WTC11 (cell line): ENCODE data around the gene OOSP1. TPM values are rescaled to one million over a fixed set of nuclear protein-coding genes. Genes with fewer than 3 reads are reported as not detected.

Experiments used
- ATAC-seq: fragments of 200-7000 bp; cut with Tn5 transposase; 2 replicates; pipeline ENCODE4 v1.10.0; 2021; ENCODE audit warnings: mild to moderate bottlenecking, moderate library complexity
- CTCF ChIA-PET: fragments of 300-600 bp; sonication (Branson Sonifier 250); formaldehyde crosslinking; loops from one replicate; lab custom pipeline; 2021; ENCODE audit warnings: antibody characterized with exemption; lab: Charles Lee
- POLR2A ChIA-PET: fragments of 350-600 bp; sonication (Branson Sonifier 250); formaldehyde crosslinking; loops from one replicate; lab custom pipeline; 2021; ENCODE audit warnings: antibody characterized with exemption; lab: Charles Lee
- DNase-seq: peaks from one replicate; pipeline ENCODE4 v3.0.0; 2021; ENCODE audit warnings: low spot score
- H3K27ac Mint-ChIP-seq: 2 replicates; pipeline ENCODE4 v1.8.0; 2021; ENCODE audit warnings: mixed read lengths
- H3K27me3 Mint-ChIP-seq: 2 replicates; pipeline ENCODE4 v1.8.0; 2021; ENCODE audit warnings: low read depth, mild to moderate bottlenecking, moderate library complexity, mixed read lengths
- H3K36me3 Mint-ChIP-seq: 2 replicates; pipeline ENCODE4 v1.8.0; 2021; ENCODE audit warnings: mixed read lengths
- H3K4me1 Mint-ChIP-seq: 2 replicates; pipeline ENCODE4 v1.8.0; 2022; ENCODE audit warnings: mixed read lengths
- H3K4me3 Mint-ChIP-seq: 2 replicates; pipeline ENCODE4 v1.8.0; 2021; ENCODE audit warnings: mild to moderate bottlenecking, moderate library complexity, mixed read lengths
- H3K9me3 Mint-ChIP-seq: 2 replicates; pipeline ENCODE4 v1.8.0; 2021; ENCODE audit warnings: mixed read lengths
- ARID4B ChIP-seq: sonication (generic); formaldehyde crosslinking; IDR thresholded peaks from 2 replicates; pipeline ENCODE4 v1.8.0; 2023; ENCODE audit warnings: missing genetic modification reagents, mild to moderate bottlenecking, borderline replicate concordance
- CTCF ChIP-seq: fragments of 200-600 bp; IDR thresholded peaks from 2 replicates; pipeline ENCODE4 v1.8.0; 2022; ENCODE audit warnings: antibody characterized with exemption
- ETV6 ChIP-seq: sonication (generic); formaldehyde crosslinking; IDR thresholded peaks from 2 replicates; pipeline ENCODE4 v1.8.1; 2022; ENCODE audit warnings: mild to moderate bottlenecking, missing genetic modification reagents
- GRHL2 ChIP-seq: fragments of 250-450 bp; sonication (Bioruptor Pico); IDR thresholded peaks from 2 replicates; pipeline ENCODE4 v1.8.0; 2022; ENCODE audit warnings: mild to moderate bottlenecking, moderate library complexity; ENCODE audit not compliant: insufficient replicate concordance, severe bottlenecking
- HMGXB4 ChIP-seq: sonication (generic); formaldehyde crosslinking; IDR thresholded peaks from 2 replicates; pipeline ENCODE4 v1.8.1; 2023; ENCODE audit warnings: mild to moderate bottlenecking, moderate library complexity, missing genetic modification reagents
- KAT7 ChIP-seq: sonication (generic); formaldehyde crosslinking; IDR thresholded peaks from 2 replicates; pipeline ENCODE4 v1.8.1; 2023; ENCODE audit warnings: missing genetic modification reagents, mild to moderate bottlenecking, borderline replicate concordance
- MAX ChIP-seq: sonication (generic); formaldehyde crosslinking; IDR thresholded peaks from 2 replicates; pipeline ENCODE4 v1.8.0; 2022; ENCODE audit warnings: mild to moderate bottlenecking, missing genetic modification reagents
- MXD4 ChIP-seq: fragments of 250-450 bp; sonication (Bioruptor Pico); IDR thresholded peaks from 2 replicates; pipeline ENCODE4 v1.8.0; 2021; ENCODE audit warnings: mild to moderate bottlenecking, moderate library complexity, borderline replicate concordance
- NFE2L1 ChIP-seq: sonication (generic); formaldehyde crosslinking; IDR thresholded peaks from 2 replicates; pipeline ENCODE4 v1.8.1; 2023; ENCODE audit warnings: missing genetic modification reagents
- OVOL2 ChIP-seq: fragments of 250-450 bp; sonication (Bioruptor Pico); IDR thresholded peaks from 2 replicates; pipeline ENCODE4 v1.9.0; 2021; ENCODE audit warnings: mild to moderate bottlenecking, borderline replicate concordance
- RELA ChIP-seq: sonication (generic); formaldehyde crosslinking; IDR thresholded peaks from 2 replicates; pipeline ENCODE4 v1.8.1; 2022; ENCODE audit warnings: missing genetic modification reagents, mild to moderate bottlenecking, borderline replicate concordance
- SMAD4 ChIP-seq: sonication (generic); formaldehyde crosslinking; IDR thresholded peaks from 2 replicates; pipeline ENCODE4 v1.8.0; 2022; ENCODE audit warnings: mild to moderate bottlenecking, missing genetic modification reagents
- SOX15 ChIP-seq: fragments of 250-450 bp; sonication (Bioruptor Pico); IDR thresholded peaks from 2 replicates; pipeline ENCODE4 v1.9.0; 2021; ENCODE audit warnings: mild to moderate bottlenecking
- TCF7 ChIP-seq: sonication (generic); formaldehyde crosslinking; IDR thresholded peaks from 2 replicates; pipeline ENCODE4 v1.8.0; 2022; ENCODE audit warnings: mild to moderate bottlenecking, low read depth, missing genetic modification reagents, moderate library complexity
- TEAD1 ChIP-seq: sonication (generic); formaldehyde crosslinking; IDR thresholded peaks from 2 replicates; pipeline ENCODE4 v1.8.0; 2022; ENCODE audit warnings: mild to moderate bottlenecking, missing genetic modification reagents
- TP53 ChIP-seq: sonication (generic); formaldehyde crosslinking; IDR thresholded peaks from 2 replicates; pipeline ENCODE4 v1.8.1; 2023; ENCODE audit warnings: mild to moderate bottlenecking, missing genetic modification reagents
- ZNF138 ChIP-seq: sonication (generic); formaldehyde crosslinking; conservative IDR thresholded peaks from 2 replicates; pipeline ENCODE4 v1.8.1; 2022; ENCODE audit warnings: mild to moderate bottlenecking, moderate library complexity, missing genetic modification reagents
- ZNF232 ChIP-seq: sonication (generic); formaldehyde crosslinking; IDR thresholded peaks from 2 replicates; pipeline ENCODE4 v1.8.0; 2022; ENCODE audit warnings: mild to moderate bottlenecking, missing genetic modification reagents
- ZNF425 ChIP-seq: fragments of 250-450 bp; sonication (Bioruptor Pico); conservative IDR thresholded peaks from 2 replicates; pipeline ENCODE4 v1.9.0; 2021; ENCODE audit warnings: mild to moderate bottlenecking
- total RNA-seq: library from RNA; stranded (reverse); gene quantifications from 3 replicates; pipeline ENCODE4 v1.2.3, GENCODE V29; 2021

OOSP1 gene
- total RNA-seq, 1 experiment from 2014 or later, result not detected

- ChIA-PET POLR2A (no interaction called here), CTCF (no interaction called here)
- DNase-seq, result no peak
- H3K4me1 Mint-ChIP-seq, result peaks cover 8% of the 10 kb centered on the region
- peaks cover 4% of the 10 kb centered on the region for H3K9me3 Mint-ChIP-seq
- H3K27me3 Mint-ChIP-seq, result no peaks in the 10 kb centered on the region
- TF ChIP-seq TP53 (CRISPR knock-in tag) (no peak), ARID4B (CRISPR knock-in tag) (no peak), MXD4 (CRISPR knock-in tag) (no peak), HMGXB4 (CRISPR knock-in tag) (no peak), ZNF425 (CRISPR knock-in tag) (no peak), SMAD4 (CRISPR knock-in tag) (no peak), CTCF (no peak)
- TF ChIP-seq, all 79 proteins: peak for 0
- no peak overlapping the region for H3K27ac Mint-ChIP-seq
- no peak for ATAC-seq
- H3K4me3 Mint-ChIP-seq, result no peak overlapping the region
- no peaks in the 10 kb centered on the region for H3K36me3 Mint-ChIP-seq
Measured at GRCh38 chr11:60003729-60004128, 65.5 kb downstream of the OOSP1 start.

- Mint-ChIP-seq H3K9me3 (peaks cover 7% of the 10 kb centered on the region), H3K4me3 (no peak overlapping the region), H3K27me3 (no peaks in the 10 kb centered on the region), H3K27ac (no peak overlapping the region), H3K36me3 (no peaks in the 10 kb centered on the region), H3K4me1 (peaks cover 12% of the 10 kb centered on the region)
- ATAC-seq, result no peak
- no peak for DNase-seq
- ChIA-PET POLR2A (interaction anchor here (0.6 kb wide), 1 partner anchor 143 kb away, joined by 4 read pairs; no protein-coding TSS in a partner anchor), CTCF (no interaction called here)
- TF ChIP-seq OVOL2 (CRISPR knock-in tag) (no peak), NFE2L1 (CRISPR knock-in tag) (no peak), TEAD1 (CRISPR knock-in tag) (no peak), ZNF138 (no peak), ETV6 (CRISPR knock-in tag) (no peak), ARID4B (CRISPR knock-in tag) (no peak), SOX15 (no peak), RELA (CRISPR knock-in tag) (no peak), MAX (CRISPR knock-in tag) (no peak), MXD4 (CRISPR knock-in tag) (no peak), GRHL2 (CRISPR knock-in tag) (no peak), ZNF232 (CRISPR knock-in tag) (no peak), KAT7 (no peak), TCF7 (no peak)
Measured at GRCh38 chr11:60005360-60005759, 67.1 kb downstream of the OOSP1 start.
